Smooth muscle cell (in vitro differentiated cells): Measurements from ENCODE around the gene GAB2. TPM values are rescaled to one million over a fixed set of nuclear protein-coding genes. Genes with fewer than 3 reads are reported as not detected.
A peak's percentile ranks its signal among the peaks of the same experiment; 100 is the strongest.

ENCODE experiments used
- DNase-seq: peaks from one replicate; lab custom pipeline; 2025; ENCODE audit not compliant: unreplicated experiment; lab: John Stamatoyannopoulos, UW
- H2AFZ ChIP-seq: fragments of 200-600 bp; sonication (generic); 2 replicates; pipeline ENCODE4 v1.6.0; 2016; ENCODE audit warnings: antibody characterized with exemption, low read depth, mild to moderate bottlenecking
- H3F3A ChIP-seq: fragments of 200-600 bp; sonication (generic); 2 replicates; pipeline ENCODE4 v1.6.0; 2017; ENCODE audit warnings: antibody characterized with exemption, low read depth
- H3K27ac ChIP-seq: fragments of 200-600 bp; sonication (generic); 2 replicates; pipeline ENCODE4 v1.5.1; 2016; ENCODE audit warnings: low read depth, mild to moderate bottlenecking
- H3K27me3 ChIP-seq: fragments of 200-600 bp; sonication (generic); 2 replicates; pipeline ENCODE4 v1.6.1; 2016; ENCODE audit warnings: low read depth, mild to moderate bottlenecking
- H3K36me3 ChIP-seq: fragments of 200-600 bp; sonication (generic); 2 replicates; pipeline ENCODE4 v1.5.1; 2016; ENCODE audit warnings: low read depth
- H3K4me1 ChIP-seq: fragments of 200-600 bp; sonication (generic); 2 replicates; pipeline ENCODE4 v1.5.1; 2016; ENCODE audit warnings: low read depth
- H3K4me2 ChIP-seq: fragments of 200-600 bp; sonication (generic); 2 replicates; pipeline ENCODE4 v1.6.0; 2016; ENCODE audit warnings: mild to moderate bottlenecking
- H3K4me3 ChIP-seq: fragments of 200-600 bp; sonication (generic); 2 replicates; pipeline ENCODE4 v1.5.1; 2016; ENCODE audit warnings: mild to moderate bottlenecking
- H3K79me2 ChIP-seq: fragments of 200-600 bp; sonication (generic); 2 replicates; pipeline ENCODE4 v1.6.0; 2016; ENCODE audit warnings: low read depth, mild to moderate bottlenecking
- H3K9ac ChIP-seq: fragments of 200-600 bp; sonication (generic); 2 replicates; pipeline ENCODE4 v1.6.0; 2016; ENCODE audit warnings: low read depth
- H3K9me3 ChIP-seq: fragments of 200-600 bp; sonication (generic); replicated peaks from 2 replicates; pipeline ENCODE4 v1.5.1; 2016; ENCODE audit warnings: low read depth
- H4K20me1 ChIP-seq: fragments of 200-600 bp; sonication (generic); 2 replicates; pipeline ENCODE4 v1.6.0; 2016; ENCODE audit warnings: low read depth
- CTCF ChIP-seq: fragments of 200-600 bp; sonication (generic); IDR thresholded peaks from 2 replicates; pipeline ENCODE4 v1.5.1; 2017; ENCODE audit warnings: borderline replicate concordance, mild to moderate bottlenecking, antibody characterized with exemption; ENCODE audit not compliant: insufficient read depth, poor library complexity, severe bottlenecking
- WGBS: methylation state at CpG from one replicate; pipeline ENCODE4 v1.1.7; 2016; ENCODE audit warnings: low lambda C conversion rate; 5-methylcytosine and 5-hydroxymethylcytosine counted together
- polyA plus RNA-seq: library from polyadenylated mRNA; unstranded; fragments of >200 nt; fragmentation: Nextera tagmentation; extraction: Ambion mirVana; gene quantifications from 2 replicates; pipeline ENCODE4 v1.2.1, GENCODE V29; 2016
- total RNA-seq: library from RNA; depleted of rRNA; stranded (reverse); fragments of >200 nt; gene quantifications from 2 replicates; pipeline ENCODE4 v1.2.3, GENCODE V29; 2014

GAB2 gene
- total and polyA plus RNA-seq, 2 experiments from 2014 or later: 4.2 to 9.7 TPM

- Histone ChIP-seq H4K20me1 (peaks cover 4% of the 10 kb centered on the region), H3K4me1 (peaks cover 17% of the 10 kb centered on the region), H3K4me3 (no peak overlapping the region), H3K27ac (no peak overlapping the region), H3K36me3 (no peaks in the 10 kb centered on the region), H3K9me3 (no peaks in the 10 kb centered on the region), H3K9ac (no peak overlapping the region), H3K4me2 (no peak overlapping the region), H3F3A (no peaks in the 10 kb centered on the region), H3K27me3 (no peaks in the 10 kb centered on the region), H3K79me2 (peaks cover 71% of the 10 kb centered on the region), H2AFZ (no peak overlapping the region)
- TF ChIP-seq CTCF: no peak
- no peak for DNase-seq
- 94% methylated on average over 6 of the region's 6 CpGs for WGBS
Observed at GRCh38 chr11:78327945-78328344, 89.7 kb downstream of the GAB2 start.

- Histone ChIP-seq H3K9me3 (no peaks in the 10 kb centered on the region), H4K20me1 (peaks cover 4% of the 10 kb centered on the region), H3K27me3 (no peaks in the 10 kb centered on the region), H3K4me2 (no peak overlapping the region), H3K4me1 (no peaks in the 10 kb centered on the region), H3K9ac (no peak overlapping the region), H2AFZ (no peak overlapping the region), H3K79me2 (peaks cover 78% of the 10 kb centered on the region), H3K36me3 (no peaks in the 10 kb centered on the region), H3K27ac (peak overlapping the region; percentile 4), H3K4me3 (no peak overlapping the region), H3F3A (no peaks in the 10 kb centered on the region)
- 45% methylated on average over 4 of the region's 4 CpGs for WGBS
- no peak for TF ChIP-seq CTCF
- no peak for DNase-seq
Observed at GRCh38 chr11:78325274-78325781, 92.3 kb downstream of the GAB2 start.

GRCh38 chr11:78323363-78323762, 94.3 kb downstream of the GAB2 start:
- no peak overlapping the region for H2AFZ ChIP-seq
- no peaks in the 10 kb centered on the region for H3K9me3 ChIP-seq
- H3K27me3 ChIP-seq: no peaks in the 10 kb centered on the region
- peaks cover 16% of the 10 kb centered on the region for H3K4me1 ChIP-seq
- no peak overlapping the region for H3K4me2 ChIP-seq
- 87% methylated on average over 6 of the region's 6 CpGs for WGBS
- TF ChIP-seq CTCF: no peak
- H3K9ac ChIP-seq: no peak overlapping the region
- no peak overlapping the region for H3K27ac ChIP-seq
- peaks cover 5% of the 10 kb centered on the region for H3F3A ChIP-seq
- H3K36me3 ChIP-seq: no peaks in the 10 kb centered on the region
- DNase-seq: no peak
- H3K79me2 ChIP-seq: peaks cover 68% of the 10 kb centered on the region
- peaks cover 4% of the 10 kb centered on the region for H4K20me1 ChIP-seq
- no peak overlapping the region for H3K4me3 ChIP-seq

- Histone ChIP-seq H3F3A (peaks cover 6% of the 10 kb centered on the region), H4K20me1 (peaks cover 2% of the 10 kb centered on the region), H3K4me3 (no peak overlapping the region), H3K27ac (peak overlapping the region; percentile 26), H3K79me2 (peaks cover 73% of the 10 kb centered on the region), H3K9me3 (no peaks in the 10 kb centered on the region), H3K9ac (no peak overlapping the region), H3K36me3 (no peaks in the 10 kb centered on the region), H2AFZ (no peak overlapping the region), H3K4me2 (peak overlapping the region; percentile 38), H3K27me3 (no peaks in the 10 kb centered on the region), H3K4me1 (peaks cover 21% of the 10 kb centered on the region)
- 38% methylated on average over 4 of the region's 4 CpGs for WGBS
- no peak for TF ChIP-seq CTCF
- DNase-seq: no peak
Observed at GRCh38 chr11:78319453-78319955, 98.1 kb downstream of the GAB2 start.
